AG04449 (cell line): Measurements from ENCODE around the gene PIK3CG.
"Not testable (repeated sequence)": the region's sequence is repeated elsewhere in the genome, so short reads cannot be mapped to it uniquely, and the experiment has no call there.

ENCODE experiments used
- CTCF ChIA-PET: fragments of 350-600 bp; formaldehyde crosslinking; extraction: SDS; loops from one replicate; lab custom pipeline; 2021; ENCODE audit warnings: antibody characterized with exemption; lab: Yijun Ruan, JAX
- POLR2A ChIA-PET: fragments of 400-600, 350-600 bp; formaldehyde crosslinking; extraction: SDS; loops from one replicate; lab custom pipeline; 2020; ENCODE audit warnings: antibody characterized with exemption, inconsistent platforms; lab: Yijun Ruan, JAX
- DNase-seq: peaks from one replicate; pipeline ENCODE4 v3.0.0-alpha.2; 2010; ENCODE audit warnings: low read depth, low spot score
- H3K4me3 ChIP-seq: 2 replicates; pipeline ENCODE4 v1.5.1; 2011; ENCODE audit warnings: low read depth, mild to moderate bottlenecking, control low read depth, low read length
- TF ChIP-seq, protein P1 (sequence below): IDR thresholded peaks from one replicate; pipeline ENCODE4 v1.5.1; 2011; ENCODE audit warnings: mild to moderate bottlenecking, moderate library complexity, low read length, control low read depth, inconsistent platforms; ENCODE audit not compliant: insufficient read depth; ENCODE audit errors: missing control alignments

Gene PIK3CG

DNA sequence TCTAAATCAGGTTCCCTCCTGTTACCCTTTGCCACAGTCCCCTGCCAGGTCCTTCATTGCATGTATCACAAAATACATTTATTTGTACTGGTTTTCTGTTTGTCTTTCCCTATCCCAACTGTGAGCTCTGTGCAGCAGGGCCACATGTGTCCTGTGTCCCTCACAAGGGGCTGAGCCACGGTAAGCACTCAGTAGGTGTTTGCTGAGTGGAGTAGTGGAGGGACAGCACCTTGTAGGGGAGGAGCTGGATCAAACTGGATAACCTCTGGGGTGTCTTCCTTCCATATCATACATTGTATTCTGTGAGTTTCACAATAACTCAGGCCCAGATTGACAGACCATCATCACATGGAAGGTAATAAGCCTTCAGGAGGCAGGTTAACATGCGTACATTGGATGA lies 25.9 kb downstream of the PIK3CG start:
- ChIA-PET POLR2A (no interaction called here), CTCF (interaction anchor here (1.4 kb wide), 1 partner anchor 14 kb away, joined by 3 read pairs; no protein-coding TSS in a partner anchor)
- TF ChIP-seq, protein P1, sequence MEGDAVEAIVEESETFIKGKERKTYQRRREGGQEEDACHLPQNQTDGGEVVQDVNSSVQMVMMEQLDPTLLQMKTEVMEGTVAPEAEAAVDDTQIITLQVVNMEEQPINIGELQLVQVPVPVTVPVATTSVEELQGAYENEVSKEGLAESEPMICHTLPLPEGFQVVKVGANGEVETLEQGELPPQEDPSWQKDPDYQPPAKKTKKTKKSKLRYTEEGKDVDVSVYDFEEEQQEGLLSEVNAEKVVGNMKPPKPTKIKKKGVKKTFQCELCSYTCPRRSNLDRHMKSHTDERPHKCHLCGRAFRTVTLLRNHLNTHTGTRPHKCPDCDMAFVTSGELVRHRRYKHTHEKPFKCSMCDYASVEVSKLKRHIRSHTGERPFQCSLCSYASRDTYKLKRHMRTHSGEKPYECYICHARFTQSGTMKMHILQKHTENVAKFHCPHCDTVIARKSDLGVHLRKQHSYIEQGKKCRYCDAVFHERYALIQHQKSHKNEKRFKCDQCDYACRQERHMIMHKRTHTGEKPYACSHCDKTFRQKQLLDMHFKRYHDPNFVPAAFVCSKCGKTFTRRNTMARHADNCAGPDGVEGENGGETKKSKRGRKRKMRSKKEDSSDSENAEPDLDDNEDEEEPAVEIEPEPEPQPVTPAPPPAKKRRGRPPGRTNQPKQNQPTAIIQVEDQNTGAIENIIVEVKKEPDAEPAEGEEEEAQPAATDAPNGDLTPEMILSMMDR: no peak
- H3K4me3 ChIP-seq: no peak overlapping the region
- DNase-seq: no peak

- TF ChIP-seq, protein P1: no peak
- CTCF ChIA-PET: interaction anchor here (1.4 kb wide), 1 partner anchor 13 kb away, joined by 3 read pairs; no protein-coding TSS in a partner anchor
- POLR2A ChIA-PET: no interaction called here
- no peak overlapping the region for H3K4me3 ChIP-seq
- DNase-seq: no peak
Observed at GRCh38 chr7:106891548-106892410, 26.7 kb downstream of the PIK3CG start.

GRCh38 chr7:106893591-106893990 lies 28.5 kb downstream of the PIK3CG start:
- DNase-seq: no peak
- TF ChIP-seq, protein P1: no peak
- ChIA-PET POLR2A (no interaction called here), CTCF (no interaction called here)
- no peak overlapping the region for H3K4me3 ChIP-seq

DNA sequence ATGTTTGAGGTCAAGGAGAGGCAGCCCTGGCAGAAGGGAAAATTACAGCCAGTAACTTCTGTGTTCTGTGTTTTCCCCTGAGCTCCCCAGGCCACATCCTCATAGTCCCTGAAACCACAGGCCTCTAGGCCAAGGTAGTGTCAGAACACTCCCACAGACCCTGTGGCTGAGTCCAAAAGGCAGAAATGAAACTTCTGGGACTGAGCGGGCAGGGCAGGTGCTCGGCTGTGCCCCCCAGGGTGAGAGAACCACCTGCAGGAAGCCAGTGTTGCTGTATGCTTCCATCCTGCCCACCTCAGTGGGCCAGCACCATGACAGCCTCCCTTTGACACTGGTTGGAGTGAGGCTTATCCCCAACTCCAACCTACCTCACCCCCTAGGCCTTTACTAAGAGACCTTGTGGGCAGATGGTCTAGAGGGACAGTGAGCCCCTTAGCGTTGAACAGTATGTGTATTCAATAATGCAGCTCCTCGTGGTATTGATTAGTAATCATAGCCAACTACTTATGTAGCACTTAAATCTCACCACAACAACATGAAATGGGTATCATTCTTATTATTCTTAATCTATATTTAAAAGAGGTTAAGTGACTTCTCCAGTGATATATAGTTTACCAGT lies 30.3 kb downstream of the PIK3CG start:
- H3K4me3 ChIP-seq: no peak overlapping the region
- no peak for DNase-seq
- ChIA-PET POLR2A (no interaction called here), CTCF (interaction anchor here (0.5 to 0.9 kb wide), 2 partner anchors 26 to 235 kb away, joined by 3 read pairs; partner anchors contain the start of gene CCDC71L)
- TF ChIP-seq, protein P1: no peak

- CTCF ChIA-PET: no interaction called here
- DNase-seq: no peak
- POLR2A ChIA-PET: no interaction called here
- TF ChIP-seq, protein P1: no peak
- no peak overlapping the region for H3K4me3 ChIP-seq
Observed at GRCh38 chr7:106896231-106896630, 31.1 kb downstream of the PIK3CG start.

DNA sequence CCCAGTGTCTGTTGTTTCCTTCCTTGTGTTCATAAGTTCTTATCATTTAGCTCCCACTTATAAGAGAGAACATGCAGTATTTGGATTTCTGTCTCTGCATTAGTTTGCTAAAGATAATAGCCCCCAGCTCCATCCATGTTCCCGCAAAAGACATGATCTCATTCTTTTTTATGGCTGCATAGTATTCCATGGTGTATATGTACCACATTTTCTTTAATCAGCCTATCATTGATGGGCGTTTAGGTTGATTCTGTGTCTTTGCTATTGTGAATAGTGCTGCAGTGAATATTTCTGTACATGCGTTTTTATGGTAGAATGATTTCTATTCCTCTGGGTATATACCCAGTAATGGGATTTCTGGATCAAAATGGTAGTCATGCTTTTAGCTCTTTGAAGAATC lies 32.5 kb downstream of the PIK3CG start:
- DNase-seq, H3K4me3 ChIP-seq, POLR2A ChIA-PET: not testable (repeated sequence)
- CTCF ChIA-PET: interaction anchor here (1.3 kb wide), 1 partner anchor 242 kb away, joined by 3 read pairs; no protein-coding TSS in a partner anchor

DNA sequence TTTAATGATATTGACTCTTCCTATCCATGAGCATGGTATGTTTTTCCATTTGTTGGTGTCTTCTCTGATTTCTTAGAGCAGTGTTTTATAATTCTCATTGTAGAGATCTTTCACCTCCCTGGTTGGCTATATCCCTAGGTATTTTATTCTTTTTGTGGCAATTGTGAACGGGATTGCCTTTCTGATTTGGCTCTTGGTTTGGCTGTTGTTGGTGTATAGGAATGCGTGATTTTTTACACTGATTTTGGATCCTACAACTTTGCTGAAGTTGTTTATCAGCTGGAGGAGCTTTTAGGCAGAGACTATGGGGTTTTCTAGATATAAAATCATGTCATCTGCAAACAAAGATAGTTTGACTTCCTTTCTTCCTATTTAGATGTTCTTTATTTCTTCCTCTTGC lies 33.9 kb downstream of the PIK3CG start:
- H3K4me3 ChIP-seq, DNase-seq, POLR2A ChIA-PET, CTCF ChIA-PET: not testable (repeated sequence)
